Measurements from ENCODE around the gene SHISA7. TPM values are rescaled to one million over a fixed set of nuclear protein-coding genes. Genes with fewer than 3 reads are reported as not detected.

The SHISA7 gene
- total RNA-seq, 2 experiments from 2014 or later, result not detected

GRCh38 chr19:55467236-55468053 is 24.3 kb upstream of the SHISA7 start:
- intact Hi-C loops (cut with DNase I, micrococcal nuclease), result loop anchor here (1.0 to 5.0 kb wide), 4 partner anchors 36 to 165 kb away; no protein-coding TSS in a partner anchor
- Mint-ChIP-seq H3K27ac (no peak overlapping the region), H3K36me3 (ENCODE audit: low read depth) (no peaks in the 10 kb centered on the region), H3K9me3 (ENCODE audit: low read depth) (no peaks in the 10 kb centered on the region), H3K4me1 (peaks cover 3% of the 10 kb centered on the region), H3K4me3 (no peak overlapping the region), H3K27me3 (no peaks in the 10 kb centered on the region)
- CTCF ChIA-PET, result interaction anchor here (0.6 to 3.9 kb wide), 18 partner anchors 9 to 302 kb away, joined by 3 to 30 read pairs (median 4); partner anchors contain the start of genes NAT14 and ZNF628
- DNase-seq, result peak; percentile 83
- ATAC-seq, result peak; percentile 98
- POLR2A ChIA-PET, result no interaction called here

- POLR2A ChIA-PET, result no interaction called here
- intact Hi-C loops (cut with DNase I, micrococcal nuclease), result loop anchor here in 1 of 2 experiments (5.0 kb wide), 1 partner anchor 166 kb away; no protein-coding TSS in a partner anchor
Measured at GRCh38 chr19:55466241-55466614, 23.1 kb upstream of the SHISA7 start.

GRCh38 chr19:55465460-55466240 is 22.6 kb upstream of the SHISA7 start:
- Mint-ChIP-seq H3K27me3 (no peaks in the 10 kb centered on the region), H3K36me3 (ENCODE audit: low read depth) (no peaks in the 10 kb centered on the region), H3K4me1 (peaks cover 10% of the 10 kb centered on the region), H3K27ac (no peak overlapping the region), H3K4me3 (no peak overlapping the region), H3K9me3 (ENCODE audit: low read depth) (no peaks in the 10 kb centered on the region)
- ChIA-PET POLR2A (no interaction called here), CTCF (interaction anchor here (0.6 to 3.9 kb wide), 2 partner anchors 39 to 300 kb away, joined by 3 to 30 read pairs; no protein-coding TSS in a partner anchor)
- DNase-seq, result no peak
- intact Hi-C loops (cut with DNase I, micrococcal nuclease), result loop anchor here in 1 of 2 experiments (5.0 kb wide), 1 partner anchor 167 kb away; no protein-coding TSS in a partner anchor
- no peak for ATAC-seq

More at GRCh38 chr19:55466241-55466614, 23.1 kb upstream of the SHISA7 start:
- Mint-ChIP-seq H3K9me3 (ENCODE audit: low read depth) (no peaks in the 10 kb centered on the region), H3K36me3 (ENCODE audit: low read depth) (no peaks in the 10 kb centered on the region), H3K27ac (no peak overlapping the region), H3K4me3 (no peak overlapping the region), H3K27me3 (no peaks in the 10 kb centered on the region), H3K4me1 (peaks cover 7% of the 10 kb centered on the region)
- CTCF ChIA-PET, result interaction anchor here (0.6 to 3.9 kb wide), 5 partner anchors 7 to 301 kb away, joined by 3 to 30 read pairs (median 5); no protein-coding TSS in a partner anchor
- ATAC-seq (no peak), DNase-seq (no peak)

- CTCF ChIA-PET, result no interaction called here
- no peak for ATAC-seq
- POLR2A ChIA-PET, result no interaction called here
- DNase-seq, result no peak
- intact Hi-C loops (cut with DNase I, micrococcal nuclease), result loop anchor here in 1 of 2 experiments (5.0 kb wide), 2 partner anchors 127 to 168 kb away; partner anchors contain the start of gene KMT5C
- Mint-ChIP-seq H3K36me3 (ENCODE audit: low read depth) (no peaks in the 10 kb centered on the region), H3K4me1 (peaks cover 17% of the 10 kb centered on the region), H3K27me3 (no peaks in the 10 kb centered on the region), H3K4me3 (no peak within 1 kb of the TSS), H3K27ac (no peak within 1 kb of the TSS), H3K9me3 (ENCODE audit: low read depth) (no peaks in the 10 kb centered on the region)
Measured at GRCh38 chr19:55464662-55465054, 21.6 kb upstream of the SHISA7 start, which contains the start of gene C19orf85. Gene C19orf85, minus strand, starts transcription at chr19:55464751. Its CDS starts 197 bp downstream, at chr19:55464554.

GRCh38 chr19:55464039-55464661 is 21.1 kb upstream of the SHISA7 start:
- intact Hi-C loops (cut with DNase I, micrococcal nuclease), result loop anchor here in 1 of 2 experiments (5.0 kb wide), 1 partner anchor 127 kb away; the partner anchor contains the start of gene KMT5C
- DNase-seq, result no peak
- no peak for ATAC-seq
- H3K27ac Mint-ChIP-seq, result no peak overlapping the region
- H3K4me1 Mint-ChIP-seq, result peaks cover 17% of the 10 kb centered on the region
- no peaks in the 10 kb centered on the region for H3K9me3 Mint-ChIP-seq (ENCODE audit: low read depth)
- H3K36me3 Mint-ChIP-seq (ENCODE audit: low read depth), result no peaks in the 10 kb centered on the region
- ChIA-PET POLR2A (no interaction called here), CTCF (no interaction called here)
- H3K27me3 Mint-ChIP-seq, result no peaks in the 10 kb centered on the region
- H3K4me3 Mint-ChIP-seq, result no peak overlapping the region

GRCh38 chr19:55463583-55464031 is 20.5 kb upstream of the SHISA7 start:
- no peaks in the 10 kb centered on the region for H3K27me3 Mint-ChIP-seq
- DNase-seq (no peak), ATAC-seq (no peak)
- ChIA-PET POLR2A (interaction anchor here (0.6 kb wide), 1 partner anchor 124 kb away, joined by 3 read pairs; no protein-coding TSS in a partner anchor), CTCF (no interaction called here)
- H3K27ac Mint-ChIP-seq, result no peak overlapping the region
- no peaks in the 10 kb centered on the region for H3K36me3 Mint-ChIP-seq (ENCODE audit: low read depth)
- H3K9me3 Mint-ChIP-seq (ENCODE audit: low read depth), result no peaks in the 10 kb centered on the region
- intact Hi-C loops (cut with DNase I, micrococcal nuclease), result loop anchor here in 1 of 2 experiments (5.0 kb wide), 1 partner anchor 126 kb away; the partner anchor contains the start of gene KMT5C
- H3K4me1 Mint-ChIP-seq, result peaks cover 17% of the 10 kb centered on the region
- H3K4me3 Mint-ChIP-seq, result no peak overlapping the region

GRCh38 chr19:55462722-55463121 is 19.6 kb upstream of the SHISA7 start:
- H3K27me3 Mint-ChIP-seq, result no peaks in the 10 kb centered on the region
- H3K36me3 Mint-ChIP-seq (ENCODE audit: low read depth), result no peaks in the 10 kb centered on the region
- H3K4me1 Mint-ChIP-seq, result peaks cover 14% of the 10 kb centered on the region
- no peak for DNase-seq
- intact Hi-C loops (cut with DNase I, micrococcal nuclease), result loop anchor here in 1 of 2 experiments (5.0 kb wide), 1 partner anchor 125 kb away; the partner anchor contains the start of gene KMT5C
- no peaks in the 10 kb centered on the region for H3K9me3 Mint-ChIP-seq (ENCODE audit: low read depth)
- CTCF ChIA-PET, result interaction anchor here (0.6 kb wide), 1 partner anchor 211 kb away, joined by 3 read pairs; no protein-coding TSS in a partner anchor
- H3K4me3 Mint-ChIP-seq, result peak overlapping the region; percentile 80
- H3K27ac Mint-ChIP-seq, result no peak overlapping the region
- ATAC-seq, result no peak
- POLR2A ChIA-PET, result no interaction called here

- Mint-ChIP-seq H3K36me3 (ENCODE audit: low read depth) (no peaks in the 10 kb centered on the region), H3K9me3 (ENCODE audit: low read depth) (no peaks in the 10 kb centered on the region), H3K27me3 (no peaks in the 10 kb centered on the region), H3K27ac (peak overlapping the region; percentile 82), H3K4me1 (peaks cover 14% of the 10 kb centered on the region), H3K4me3 (peak overlapping the region; percentile 80)
- CTCF ChIA-PET, result interaction anchor here (0.5 to 1.1 kb wide), 8 partner anchors 9 to 1348 kb away, joined by 3 to 12 read pairs (median 4); partner anchors contain the start of gene ZNF628
- intact Hi-C loops (cut with DNase I, micrococcal nuclease), result loop anchor here (1.0 to 5.0 kb wide), 18 partner anchors 14 to 1013 kb away; partner anchors contain the start of genes KMT5C (in 2 of the 2), DNAAF3 (in 1 of the 2), HSPBP1 (in 1 of the 2) and LENG8 (in 1 of the 2)
- POLR2A ChIA-PET, result interaction anchor here (0.6 to 1.1 kb wide), 5 partner anchors 15 to 78 kb away, joined by 3 to 9 read pairs (median 4); partner anchors contain the start of genes TMEM238, UBE2S and ZNF628
- ATAC-seq, result no peak
- no peak for DNase-seq
Measured at GRCh38 chr19:55461974-55462626, 19.0 kb upstream of the SHISA7 start.

GRCh38 chr19:55461259-55461973 is 18.3 kb upstream of the SHISA7 start, which contains the start of gene ISOC2:
Gene ISOC2, minus strand, starts transcription at chr19:55461642. Its CDS starts 5,156 bp downstream, at chr19:55456486.
- Mint-ChIP-seq H3K36me3 (ENCODE audit: low read depth) (no peaks in the 10 kb centered on the region), H3K4me3 (peak within 1 kb of the TSS; percentile 80), H3K4me1 (peaks cover 14% of the 10 kb centered on the region), H3K27ac (peak within 1 kb of the TSS; percentile 82), H3K9me3 (ENCODE audit: low read depth) (no peaks in the 10 kb centered on the region), H3K27me3 (no peaks in the 10 kb centered on the region)
- intact Hi-C loops (cut with DNase I, micrococcal nuclease), result loop anchor here (1.0 to 5.0 kb wide), 18 partner anchors 15 to 1012 kb away; partner anchors contain the start of genes KMT5C (in 2 of the 2), DNAAF3 (in 1 of the 2), HSPBP1 (in 1 of the 2) and LENG8 (in 1 of the 2)
- DNase-seq, result peak; percentile 100
- ChIA-PET POLR2A (interaction anchor here (0.6 to 1.1 kb wide), 5 partner anchors 15 to 78 kb away, joined by 3 to 9 read pairs (median 4); partner anchors contain the start of genes TMEM238, UBE2S and ZNF628), CTCF (interaction anchor here (0.5 to 1.1 kb wide), 10 partner anchors 8 to 1347 kb away, joined by 3 to 12 read pairs (median 4); partner anchors contain the start of gene ZNF628)
- peak; percentile 98 for ATAC-seq
